Measurements from ENCODE around the gene RABAC1. TPM values are rescaled to one million over a fixed set of nuclear protein-coding genes. Genes with fewer than 3 reads are reported as not detected.

The RABAC1 gene
- polyA plus RNA-seq, 5 donors, result 42.9 to 115 (median 68.9) TPM

Other genes starting within 250 kb of the RABAC1 start
- 1 to 10 TPM; 2.8 to 3.4 (median 2.9) TPM for gene CEACAM6, start 203.8 kb downstream of the RABAC1 start, polyA plus RNA-seq (ENCODE audit: insufficient read depth in 1 of 5, insufficient read length in 5 of 5, low replicate concordance in 1 of 5)
- under 1 TPM in 4 of 5 donors, not detected in 1; 0.16 to 0.39 (median 0.23) TPM for gene CEACAM3, start 162.7 kb downstream of the RABAC1 start, polyA plus RNA-seq (ENCODE audit: insufficient read depth in 1 of 5, insufficient read length in 5 of 5, low replicate concordance in 1 of 5)
- not detected for gene LYPD4, start 114.6 kb downstream of the RABAC1 start, polyA plus RNA-seq (ENCODE audit: insufficient read depth in 1 of 5, insufficient read length in 5 of 5, low replicate concordance in 1 of 5)
- gene DMRTC2, start 114.3 kb downstream of the RABAC1 start, polyA plus RNA-seq (ENCODE audit: insufficient read depth in 1 of 5, insufficient read length in 5 of 5, low replicate concordance in 1 of 5), result not detected
- 1,000 to 10,000 TPM; 1,580 to 2,598 (median 1,786) TPM for gene RPS19, start 99.1 kb downstream of the RABAC1 start, polyA plus RNA-seq (ENCODE audit: insufficient read depth in 1 of 5, insufficient read length in 5 of 5, low replicate concordance in 1 of 5)
- 1 to 10 TPM in 3 of 5 donors, under 1 TPM in 2; 0.39 to 2.4 (median 1.3) TPM for gene CD79A, start 82.0 kb downstream of the RABAC1 start, polyA plus RNA-seq (ENCODE audit: insufficient read depth in 1 of 5, insufficient read length in 5 of 5, low replicate concordance in 1 of 5)
- gene ARHGEF1, start 76.1 kb downstream of the RABAC1 start, polyA plus RNA-seq (ENCODE audit: insufficient read depth in 1 of 5, insufficient read length in 5 of 5, low replicate concordance in 1 of 5), result 10 to 100 TPM; 51.2 to 86.8 (median 78.4) TPM
- gene ERFL, start 30.9 kb downstream of the RABAC1 start, polyA plus RNA-seq (ENCODE audit: insufficient read depth in 1 of 5, insufficient read length in 5 of 5, low replicate concordance in 1 of 5), result under 1 TPM in 4 of 5 donors, not detected in 1; 0.13 to 0.24 (median 0.20) TPM
- under 1 TPM in 3 of 5 donors, not detected in 2; 0.19 to 0.38 (median 0.24) TPM for gene ATP1A3, start 34.9 kb upstream of the RABAC1 start, polyA plus RNA-seq (ENCODE audit: insufficient read depth in 1 of 5, insufficient read length in 5 of 5, low replicate concordance in 1 of 5)
- 1 to 10 TPM; 3.8 to 8.0 (median 6.0) TPM for gene GRIK5, start 110.9 kb upstream of the RABAC1 start, polyA plus RNA-seq (ENCODE audit: insufficient read depth in 1 of 5, insufficient read length in 5 of 5, low replicate concordance in 1 of 5)
- gene ZNF574, start 116.8 kb upstream of the RABAC1 start, polyA plus RNA-seq (ENCODE audit: insufficient read depth in 1 of 5, insufficient read length in 5 of 5, low replicate concordance in 1 of 5), result 10 to 100 TPM in 4 of 5 donors, 1 to 10 TPM in 1; 9.6 to 16.1 (median 12.2) TPM
- 1 to 10 TPM; 1.1 to 1.7 (median 1.5) TPM for gene POU2F2, start 173.1 kb upstream of the RABAC1 start, polyA plus RNA-seq (ENCODE audit: insufficient read depth in 1 of 5, insufficient read length in 5 of 5, low replicate concordance in 1 of 5)

Data from right lung (tissue), 5 donors.